PC-3 (cell line): ENCODE data around the gene MID1.

Experiments
- EZH2 ChIP-seq: fragments of 300-600 bp; sonication (generic); IDR thresholded peaks from one replicate; pipeline ENCODE4 v1.6.1; 2017; ENCODE audit warnings: antibody characterized with exemption, mild to moderate bottlenecking, low read length; ENCODE audit not compliant: unreplicated experiment
- EZH2phosphoT487 ChIP-seq: fragments of 300-600 bp; sonication (generic); IDR thresholded peaks from 2 replicates; pipeline ENCODE4 v1.6.1; 2018; ENCODE audit warnings: mild to moderate bottlenecking, antibody characterized with exemption, low read length, borderline replicate concordance
- TF ChIP-seq, protein P1 (sequence below): fragments of 300-600 bp; sonication (generic); conservative IDR thresholded peaks from 2 replicates; pipeline ENCODE4 v1.5.1; 2017; ENCODE audit warnings: antibody characterized with exemption, low read depth, mild to moderate bottlenecking, low read length

DNA sequence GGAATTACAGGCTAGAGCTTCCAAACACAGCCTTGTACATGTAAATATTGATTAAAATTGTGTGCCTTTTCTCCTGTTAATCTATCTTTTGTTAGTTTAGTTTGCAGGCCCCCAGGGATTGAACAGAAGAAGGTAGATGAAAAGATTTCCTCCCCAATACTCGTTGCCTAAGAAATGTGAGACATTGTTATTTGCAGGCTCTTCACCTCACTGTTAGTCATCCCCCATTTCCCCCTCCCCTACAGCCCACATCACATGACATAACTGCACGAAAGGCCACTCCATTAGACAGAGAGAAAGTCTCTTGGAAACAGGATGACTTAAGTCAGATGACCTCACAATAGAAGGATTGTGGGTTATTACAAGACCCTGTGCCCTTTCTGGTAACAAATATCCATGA lies 13.3 kb upstream of the MID1 start:
- TF ChIP-seq, protein P1, sequence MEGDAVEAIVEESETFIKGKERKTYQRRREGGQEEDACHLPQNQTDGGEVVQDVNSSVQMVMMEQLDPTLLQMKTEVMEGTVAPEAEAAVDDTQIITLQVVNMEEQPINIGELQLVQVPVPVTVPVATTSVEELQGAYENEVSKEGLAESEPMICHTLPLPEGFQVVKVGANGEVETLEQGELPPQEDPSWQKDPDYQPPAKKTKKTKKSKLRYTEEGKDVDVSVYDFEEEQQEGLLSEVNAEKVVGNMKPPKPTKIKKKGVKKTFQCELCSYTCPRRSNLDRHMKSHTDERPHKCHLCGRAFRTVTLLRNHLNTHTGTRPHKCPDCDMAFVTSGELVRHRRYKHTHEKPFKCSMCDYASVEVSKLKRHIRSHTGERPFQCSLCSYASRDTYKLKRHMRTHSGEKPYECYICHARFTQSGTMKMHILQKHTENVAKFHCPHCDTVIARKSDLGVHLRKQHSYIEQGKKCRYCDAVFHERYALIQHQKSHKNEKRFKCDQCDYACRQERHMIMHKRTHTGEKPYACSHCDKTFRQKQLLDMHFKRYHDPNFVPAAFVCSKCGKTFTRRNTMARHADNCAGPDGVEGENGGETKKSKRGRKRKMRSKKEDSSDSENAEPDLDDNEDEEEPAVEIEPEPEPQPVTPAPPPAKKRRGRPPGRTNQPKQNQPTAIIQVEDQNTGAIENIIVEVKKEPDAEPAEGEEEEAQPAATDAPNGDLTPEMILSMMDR = no peak
- TF ChIP-seq EZH2 (no peak), EZH2phosphoT487 (no peak)
